ENCODE results near the gene CLDN16. TPM values are rescaled to one million over a fixed set of nuclear protein-coding genes. Genes with fewer than 3 reads are reported as not detected.

CLDN16 gene
- polyA plus RNA-seq, 2 of the 4 experiments (the other 2 are of a cell fraction): 0.21 to 0.66 TPM

- TF ChIP-seq JUN (IDR thresholded peaks at IDR 0.05) (peak; percentile 84 to 92), CBX8 (IDR thresholded peaks at IDR 0.05) (no peak), FOSL2 (IDR thresholded peaks at IDR 0.05) (peak; percentile 81), FOSL2 (CRISPR knock-in tag; IDR thresholded peaks at IDR 0.05) (peak; percentile 92), KDM5A (IDR thresholded peaks at IDR 0.05) (no peak), ZNF302 (CRISPR knock-in tag; IDR thresholded peaks at IDR 0.05) (no peak), POLR2A (IDR thresholded peaks at IDR 0.05; ENCODE audit: low read length) (no peak), HES2 (IDR thresholded peaks at IDR 0.05) (peak; percentile 55; the same call in 1 of the 2 replicates), ELK1 (IDR thresholded peaks at IDR 0.05; ENCODE audit: low read depth, low read length) (no peak), CTCF (IDR thresholded peaks at IDR 0.05) (no peak), POLR2AphosphoS2 (conservative IDR thresholded peaks at IDR 0.05; ENCODE audit: low read length) (no peak), MYC (IDR thresholded peaks at IDR 0.05; ENCODE audit: borderline replicate concordance, low read length) (no peak), ESRRA (IDR thresholded peaks at IDR 0.05; ENCODE audit: borderline replicate concordance, low read length) (no peak), USF2 (IDR thresholded peaks at IDR 0.05) (no peak), TFCP2L1 (CRISPR knock-in tag; IDR thresholded peaks at IDR 0.05) (no peak), CBX2 (IDR thresholded peaks at IDR 0.05; ENCODE audit: borderline replicate concordance, low read depth) (no peak), FOSB (CRISPR knock-in tag; IDR thresholded peaks at IDR 0.05) (no peak), RFX5 (IDR thresholded peaks at IDR 0.05) (no peak), MAX (IDR thresholded peaks at IDR 0.05) (peak; percentile 64; the same call in 1 of the 2 replicates), TP53 (CRISPR knock-in tag; IDR thresholded peaks at IDR 0.05) (no peak), BCL3 (IDR thresholded peaks at IDR 0.05) (peak; percentile 87), HOXA7 (CRISPR knock-in tag; IDR thresholded peaks at IDR 0.05) (no peak; the same call in 1 of the 2 replicates), ZFP36 (IDR thresholded peaks at IDR 0.05; ENCODE audit: borderline replicate concordance, partially characterized antibody) (no peak), EP300 (IDR thresholded peaks at IDR 0.05) (peak; percentile 85 to 93; a peak in 4 of 5 replicates), ZSCAN20 (CRISPR knock-in tag; IDR thresholded peaks at IDR 0.05) (no peak), JUNB (IDR thresholded peaks at IDR 0.05) (peak; percentile 88), RAD21 (conservative IDR thresholded peaks at IDR 0.05 in 1 of 2, IDR thresholded peaks at IDR 0.05 in 1 of 2) (peak; percentile 12 to 50; a peak in 4 of 5 replicates), PBX3 (IDR thresholded peaks at IDR 0.05) (no peak)
These were observed 42.7 kb upstream of the CLDN16 start (continued) for GRCh38 chr3:190345027-190345821.
